ENCODE measurements around the gene BARHL1.

Gene BARHL1

GRCh38 chr9:132582276-132582785 is at the start of gene BARHL1:
TSS of gene BARHL1 (plus strand) at chr9:132582606. CDS start at chr9:132582798, 192 bp downstream.
- DNase-seq, result no peak

DNA sequence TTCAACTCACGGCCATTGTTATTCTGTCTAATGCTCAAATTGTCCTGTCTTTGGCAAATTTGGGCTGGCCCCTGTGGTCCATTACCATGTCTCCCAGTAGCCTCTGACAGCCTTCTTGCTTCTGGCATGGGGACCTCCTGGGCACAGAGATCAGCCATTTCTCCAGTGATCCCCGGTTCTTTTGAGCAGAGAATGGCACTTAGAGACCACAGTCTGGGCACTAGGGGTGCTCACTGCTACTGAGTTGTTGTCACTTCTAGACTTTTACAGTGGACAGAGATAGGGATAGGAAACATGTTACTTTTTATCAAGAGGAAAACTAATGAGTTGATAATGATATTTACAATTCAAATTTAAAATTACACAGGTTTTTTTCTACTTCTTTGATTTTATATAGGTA is 47.6 kb upstream of the BARHL1 start:
- no peak for DNase-seq

DNA sequence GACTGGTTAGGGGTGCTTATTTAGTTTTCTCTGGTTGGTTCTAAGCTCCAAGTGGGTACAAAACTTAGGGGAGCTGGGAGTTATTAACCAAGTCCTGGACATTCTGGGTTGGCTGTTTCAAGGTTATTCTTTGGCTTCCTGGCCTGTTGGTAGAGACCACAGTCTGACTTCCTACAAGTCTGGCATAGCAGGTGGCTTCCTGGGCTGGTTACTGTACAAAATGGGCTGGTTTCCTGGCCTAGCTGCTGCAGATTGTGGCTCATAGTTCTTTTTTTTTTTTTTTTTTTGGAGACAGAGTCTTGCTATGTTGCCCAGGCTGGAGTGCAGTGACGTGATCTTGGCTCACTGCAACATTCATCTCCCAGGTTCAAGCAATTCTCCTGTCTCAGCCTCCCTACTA is 46.3 kb upstream of the BARHL1 start:
- DNase-seq, result no peak

DNA sequence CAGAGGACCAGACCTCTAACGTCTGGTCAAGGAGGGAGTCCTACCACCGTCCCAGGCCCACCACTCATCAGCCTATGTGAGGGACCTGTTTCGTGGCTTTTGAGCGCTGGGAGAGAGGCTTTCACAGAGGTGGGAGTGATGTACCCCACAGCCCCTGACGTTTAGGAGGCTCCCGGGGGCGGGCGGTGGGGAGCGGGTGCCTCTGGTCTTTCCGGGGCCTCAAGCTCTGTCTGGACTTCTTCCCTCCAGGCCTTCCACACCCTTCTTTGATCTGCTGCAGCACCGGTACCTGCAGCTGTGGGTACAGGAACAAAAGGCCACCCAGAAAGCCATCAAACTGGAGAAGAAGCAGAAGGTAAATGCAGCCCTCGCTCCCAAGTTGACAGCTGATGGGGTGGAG is 45.1 kb upstream of the BARHL1 start:
- DNase-seq, result no peak

GRCh38 chr9:132538071-132538470 is 44.3 kb upstream of the BARHL1 start:
- DNase-seq, result no peak

- no peak for DNase-seq
Observed at GRCh38 chr9:132539096-132539495, 43.3 kb upstream of the BARHL1 start.

DNA sequence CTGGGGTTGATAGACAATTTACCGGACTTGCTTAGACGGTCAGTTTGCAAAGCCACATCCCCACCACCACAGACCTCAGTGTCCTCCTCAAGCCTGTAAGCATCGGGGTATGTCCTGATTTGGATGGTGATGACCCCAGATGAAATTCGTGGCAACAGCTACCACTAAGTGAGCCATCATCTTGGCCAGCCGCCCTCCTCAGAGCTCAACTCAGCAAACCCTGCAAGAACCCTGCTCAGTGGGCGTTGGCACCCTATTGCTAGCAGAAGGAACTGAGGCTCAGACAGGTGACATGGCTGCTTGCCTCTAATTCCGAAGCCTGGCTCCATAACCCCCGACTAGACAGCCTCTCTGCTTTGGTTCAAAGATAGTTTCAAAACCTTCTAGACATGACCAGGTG is 41.4 kb upstream of the BARHL1 start:
- DNase-seq, result no peak

DNA sequence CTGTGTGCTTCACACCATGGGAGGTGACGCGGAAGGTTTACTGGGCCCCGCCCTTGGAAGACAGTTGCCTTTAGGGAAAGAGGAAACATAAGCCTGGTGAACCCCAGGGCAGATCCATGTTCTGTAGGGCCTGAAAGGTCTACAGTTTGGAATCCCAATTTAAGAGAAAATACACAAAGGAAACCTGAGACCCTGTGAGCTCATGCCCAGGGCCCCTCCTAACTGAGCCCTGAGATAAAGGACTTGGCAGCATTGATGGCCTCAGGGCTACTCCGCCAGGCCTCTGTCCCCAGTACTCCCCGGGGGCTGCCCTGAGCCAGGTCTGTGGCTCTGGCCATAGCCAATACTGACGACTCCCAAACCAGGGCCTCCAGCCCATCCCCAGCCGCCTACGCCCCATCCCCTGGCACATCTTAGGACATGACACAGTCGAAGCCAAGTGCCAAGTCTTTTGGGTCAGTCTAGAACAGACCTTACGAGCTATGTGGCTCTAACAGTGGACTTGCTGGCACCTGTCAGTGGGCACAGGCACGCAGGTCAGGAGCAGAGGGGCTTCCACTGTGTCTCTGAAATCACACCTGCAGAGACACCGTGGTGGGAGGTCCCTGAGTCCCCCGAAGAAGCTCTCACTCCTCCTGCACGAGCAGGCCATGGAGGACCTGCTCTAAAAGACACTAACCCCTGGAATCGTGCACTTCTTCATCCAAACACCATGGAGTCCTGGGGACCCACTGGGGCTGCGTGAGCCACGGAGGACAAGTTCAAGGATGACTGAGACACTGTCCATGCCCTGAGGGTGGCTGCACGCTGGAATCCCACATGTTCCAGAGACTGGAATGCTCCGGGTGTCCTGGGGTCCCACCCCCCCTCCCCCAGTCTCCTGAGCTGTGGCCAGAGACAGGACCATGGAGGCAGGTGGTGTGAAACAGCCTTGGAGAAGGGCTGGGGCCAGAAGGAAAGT is 40.3 kb upstream of the BARHL1 start:
- no peak for DNase-seq

GRCh38 chr9:132543251-132543650 is 39.2 kb upstream of the BARHL1 start:
- no peak for DNase-seq

DNA sequence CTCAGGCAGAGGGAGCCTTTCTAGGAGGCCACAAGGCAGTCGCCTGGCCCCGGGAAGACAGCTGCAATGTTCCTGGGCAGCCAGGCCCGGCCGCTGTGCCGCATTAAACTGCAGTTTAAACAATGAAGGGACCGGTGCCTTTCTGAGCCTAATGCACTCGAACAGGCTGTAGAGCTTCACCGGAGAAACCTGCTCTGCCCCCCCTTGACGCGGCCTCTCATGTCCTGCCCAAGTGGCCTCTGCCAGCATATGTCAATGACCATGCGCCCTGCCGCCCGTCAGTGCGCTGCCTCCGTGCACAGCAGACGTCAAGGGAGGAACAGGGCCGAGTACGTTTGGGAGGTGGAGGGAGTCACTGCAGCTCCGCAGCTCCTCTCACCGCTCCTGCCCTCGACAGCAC is 38.4 kb upstream of the BARHL1 start:
- no peak for DNase-seq

- no peak for DNase-seq
Observed at GRCh38 chr9:132545578-132545977, 36.8 kb upstream of the BARHL1 start.

- DNase-seq, result no peak
Observed at GRCh38 chr9:132546148-132547051, 36.0 kb upstream of the BARHL1 start.

DNA sequence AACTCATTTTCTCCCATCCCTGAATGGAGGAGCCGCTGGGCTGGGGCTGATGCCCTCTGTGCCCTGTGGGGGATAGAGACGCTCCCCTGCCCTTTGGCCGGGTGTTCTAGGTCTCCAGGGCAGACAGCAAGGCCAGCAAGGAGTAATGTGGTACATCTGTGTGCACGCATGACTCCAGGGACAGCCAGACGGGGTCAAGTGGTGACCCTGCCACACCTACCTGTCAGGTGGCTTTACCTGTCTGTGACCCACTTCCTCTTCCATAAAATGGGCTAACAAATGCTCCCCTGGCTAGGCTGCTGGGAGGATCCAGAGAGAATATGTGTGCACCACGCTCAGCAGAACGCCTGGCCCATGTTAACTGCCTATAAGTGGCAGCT is 35.4 kb upstream of the BARHL1 start:
- no peak for DNase-seq

DNA sequence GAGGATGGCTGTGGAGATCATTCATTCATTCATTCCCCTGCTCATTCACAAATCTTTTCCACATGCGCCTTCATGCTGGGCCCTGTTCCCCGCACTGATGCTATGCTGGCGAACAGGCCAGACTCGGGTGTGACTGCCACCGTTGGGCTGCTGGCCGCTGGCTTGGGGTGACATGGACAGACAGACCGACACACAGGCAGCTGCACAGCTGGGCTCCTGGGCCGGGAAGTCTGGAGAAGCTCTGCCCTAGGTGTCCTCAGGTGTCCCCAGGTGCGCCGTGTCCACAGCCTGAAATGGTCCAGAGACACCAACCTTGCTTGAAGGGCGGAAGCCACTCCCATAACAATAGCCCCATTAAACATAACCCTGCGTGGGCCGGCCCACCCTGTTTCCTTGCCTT is 35.0 kb upstream of the BARHL1 start:
- no peak for DNase-seq

GRCh38 chr9:132547976-132548730 is 34.3 kb upstream of the BARHL1 start:
- DNase-seq, result no peak

GRCh38 chr9:132548751-132549640 is 33.4 kb upstream of the BARHL1 start:
- DNase-seq, result no peak

DNA sequence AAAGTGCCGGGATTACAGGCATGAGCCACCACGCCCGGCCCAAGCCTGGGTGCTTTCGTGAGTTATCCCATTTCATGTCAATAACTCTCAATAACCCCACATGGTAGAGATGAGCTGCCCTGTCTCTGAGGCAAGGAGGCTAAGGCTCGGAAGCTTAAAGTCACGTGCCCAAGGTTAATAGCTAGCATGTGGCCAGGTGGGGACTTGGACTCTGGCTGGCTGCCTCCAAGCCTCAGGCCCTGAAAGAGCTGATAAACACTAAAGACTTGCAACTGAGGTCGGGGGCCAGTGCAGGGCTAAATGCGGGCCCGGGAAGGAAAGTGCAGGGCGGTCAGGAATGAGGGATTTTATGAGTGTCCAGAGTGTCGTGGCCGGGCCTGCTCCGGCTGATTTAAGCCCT is 30.9 kb upstream of the BARHL1 start:
- DNase-seq, result no peak

DNA sequence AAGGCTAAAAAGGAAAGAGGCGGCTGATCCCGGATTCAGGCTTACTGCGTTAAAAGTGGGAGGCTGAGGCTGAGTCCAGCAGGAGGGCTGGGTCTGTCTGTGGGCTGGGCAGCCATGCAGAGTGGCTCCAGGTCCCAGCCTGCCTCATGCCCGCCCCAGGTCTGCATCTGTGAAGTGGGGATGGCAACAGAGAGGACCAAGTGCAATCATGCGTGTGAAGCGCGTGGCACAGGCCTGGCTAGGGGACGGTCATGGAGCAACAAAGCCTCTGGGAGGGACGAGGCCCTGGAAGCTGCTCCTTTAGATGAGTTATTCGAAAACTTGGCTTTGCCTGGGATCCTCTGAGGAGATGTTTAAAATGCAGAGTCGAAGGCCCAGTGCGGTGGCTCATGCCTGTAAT is 30.4 kb upstream of the BARHL1 start:
- DNase-seq, result no peak

GRCh38 chr9:132554755-132555154 is 27.7 kb upstream of the BARHL1 start:
- no peak for DNase-seq

GRCh38 chr9:132555528-132555927 is 26.9 kb upstream of the BARHL1 start:
- no peak for DNase-seq

DNA sequence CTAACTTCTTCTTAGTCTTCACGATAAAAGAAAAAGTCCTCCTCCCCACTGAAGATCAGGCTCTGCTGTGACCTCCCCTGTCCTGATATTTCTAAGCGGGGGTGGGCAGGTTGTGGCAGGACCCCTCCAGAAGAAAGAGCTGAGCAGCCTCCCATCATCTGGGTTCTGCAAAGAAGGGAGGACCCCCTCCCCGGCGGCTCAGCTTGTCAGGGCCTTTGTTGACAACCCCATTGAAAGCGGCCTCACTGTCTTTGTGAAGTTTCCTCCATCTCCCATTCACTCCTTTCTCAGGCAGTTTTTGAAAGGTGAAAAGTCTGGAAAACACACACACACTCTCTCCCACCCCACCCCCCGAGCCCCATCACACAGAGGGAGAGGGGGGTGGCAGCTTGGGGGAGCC is 26.2 kb upstream of the BARHL1 start:
- DNase-seq, result no peak

DNA sequence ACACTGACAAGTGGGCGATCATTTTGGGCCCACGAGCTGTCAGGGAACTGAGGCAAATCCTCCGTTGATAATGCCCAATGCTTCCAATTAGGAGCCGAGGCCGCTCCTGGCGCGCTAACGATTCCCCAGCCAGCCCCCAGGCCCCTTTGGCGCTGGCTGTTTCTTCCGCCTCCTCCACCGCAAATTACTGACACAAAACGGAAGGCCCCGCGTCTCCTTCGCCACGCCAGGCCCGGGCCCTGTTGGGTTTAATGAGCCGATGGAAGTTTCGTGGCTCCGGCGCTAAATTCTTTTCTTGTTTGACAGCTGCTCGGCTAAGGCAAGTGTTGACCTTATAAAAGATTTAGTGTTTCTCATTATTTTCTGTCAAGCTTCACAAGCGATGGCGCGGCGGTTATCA is 25.7 kb upstream of the BARHL1 start:
- DNase-seq, result no peak

Measured in activated CD4-positive, CD25-positive, alpha-beta regulatory T cell treated with anti-CD3 and anti-CD28 coated beads, Interleukin-2, amount 50 U/mL, for 72 hours (primary cell).